H1 (cell line): ENCODE data around the gene RBM47. TPM values are rescaled to one million over a fixed set of nuclear protein-coding genes. Genes with fewer than 3 reads are reported as not detected.

Source experiments
- CEBPB ChIP-seq: IDR thresholded peaks from 2 replicates; pipeline ENCODE4 v1.6.1; 2012; ENCODE audit warnings: low read depth, low read length
- KDM5A ChIP-seq: fragments of 200-600 bp; IDR thresholded peaks from 2 replicates; pipeline ENCODE4 v1.7.1; 2012; ENCODE audit warnings: mild to moderate bottlenecking, low read length, inconsistent platforms, mixed read lengths
- NANOG ChIP-seq: IDR thresholded peaks from 2 replicates; pipeline ENCODE4 v1.6.1; 2011; ENCODE audit warnings: low read length, low read depth, mild to moderate bottlenecking, inconsistent platforms; ENCODE audit not compliant: insufficient read depth, poor library complexity, severe bottlenecking
- POU5F1 ChIP-seq: IDR thresholded peaks from 2 replicates; pipeline ENCODE4 v1.6.1; 2011; ENCODE audit warnings: low read depth, mild to moderate bottlenecking, low read length, moderate library complexity
- RAD21 ChIP-seq, 2 experiments: IDR thresholded peaks in 1 of 2; conservative IDR thresholded peaks in 1 of 2; 2 replicates each; pipeline ENCODE4 v1.6.1; 2011; ENCODE audit warnings: low read depth in 2 of 2, low read length in 2 of 2, improper control_type of control experiment in 1 of 2, inconsistent platforms in 1 of 2, mild to moderate bottlenecking in 1 of 2, moderate library complexity in 1 of 2
- RFX5 ChIP-seq: IDR thresholded peaks from 2 replicates; pipeline ENCODE4 v1.6.1; 2011; ENCODE audit warnings: low read depth, low read length, improper control_type of control experiment, borderline replicate concordance
- TAF7 ChIP-seq: optimal IDR thresholded peaks from 2 replicates; pipeline ENCODE3; 2011; ENCODE audit warnings: low read depth, mild to moderate bottlenecking, inconsistent platforms, low read length, moderate library complexity, borderline replicate concordance
- TEAD4 ChIP-seq: IDR thresholded peaks from 2 replicates; pipeline ENCODE4 v1.6.1; 2012; ENCODE audit warnings: low read depth, low read length, inconsistent platforms, mixed read lengths
- ZNF274 ChIP-seq: IDR thresholded peaks from 2 replicates; pipeline ENCODE4 v1.7.0; 2012; ENCODE audit warnings: low read length, borderline replicate concordance; ENCODE audit errors: extremely low read depth
- polyA plus RNA-seq, 7 experiments: library from polyadenylated mRNA; depleted of rRNA in 3 of 7; stranded (reverse) in 5 of 7; unstranded in 2 of 7; fragments of >200 nt in 5 of 7; fragments of 200-250 nt in 2 of 7; gene quantifications; 1 replicate in 5 of 7; 2 replicates in 1 of 7; 4 replicates in 1 of 7; pipeline versions ENCODE4 v1.2.1 to v1.2.3, GENCODE V29; 2011 to 2013; ENCODE audit warnings: missing spikeins in 2 of 7, mixed read lengths in 2 of 7
- total RNA-seq: library from RNA; stranded (reverse); fragmentation: NEBNext Ultra II Directional; extraction: Animal tissue kit (Norgen Biotek cat#: 25700); gene quantifications from 2 replicates; pipeline ENCODE4 v1.2.1, GENCODE V29; 2021
- TF ChIP-seq, protein P1 (sequence below): fragments of 300-600 bp; sonication (generic); IDR thresholded peaks from 2 replicates; pipeline ENCODE4 v1.7.1; 2012; ENCODE audit warnings: low read length, moderate library complexity, mild to moderate bottlenecking, inconsistent platforms; ENCODE audit not compliant: insufficient replicate concordance

RBM47 gene
- total and polyA plus RNA-seq, 2 of the 8 experiments (the other 6 are each of a cell fraction or from before 2014, with no cell fraction given) = 42.8 to 78.9 TPM

DNA sequence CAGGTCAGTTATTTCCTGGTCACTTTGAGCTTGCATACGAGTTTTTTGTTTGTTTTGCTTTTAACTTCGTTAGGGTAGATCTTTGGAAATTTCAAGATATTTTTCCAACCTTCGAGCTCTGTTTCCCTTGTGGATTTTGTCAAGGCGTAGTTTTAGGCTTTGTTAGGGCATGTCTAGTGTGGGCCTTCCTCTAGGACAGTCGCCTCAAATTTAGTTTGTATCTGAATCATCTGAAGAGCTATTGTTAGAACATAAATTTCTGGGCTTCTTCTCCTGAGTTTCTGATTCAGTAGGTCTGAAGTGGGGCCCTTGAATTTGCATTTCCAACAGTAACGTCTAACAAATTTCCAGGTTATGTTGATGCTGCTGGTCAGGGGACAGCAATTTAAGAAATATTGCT lies 48.8 kb upstream of the RBM47 start (continued):
- TF ChIP-seq, protein P1, sequence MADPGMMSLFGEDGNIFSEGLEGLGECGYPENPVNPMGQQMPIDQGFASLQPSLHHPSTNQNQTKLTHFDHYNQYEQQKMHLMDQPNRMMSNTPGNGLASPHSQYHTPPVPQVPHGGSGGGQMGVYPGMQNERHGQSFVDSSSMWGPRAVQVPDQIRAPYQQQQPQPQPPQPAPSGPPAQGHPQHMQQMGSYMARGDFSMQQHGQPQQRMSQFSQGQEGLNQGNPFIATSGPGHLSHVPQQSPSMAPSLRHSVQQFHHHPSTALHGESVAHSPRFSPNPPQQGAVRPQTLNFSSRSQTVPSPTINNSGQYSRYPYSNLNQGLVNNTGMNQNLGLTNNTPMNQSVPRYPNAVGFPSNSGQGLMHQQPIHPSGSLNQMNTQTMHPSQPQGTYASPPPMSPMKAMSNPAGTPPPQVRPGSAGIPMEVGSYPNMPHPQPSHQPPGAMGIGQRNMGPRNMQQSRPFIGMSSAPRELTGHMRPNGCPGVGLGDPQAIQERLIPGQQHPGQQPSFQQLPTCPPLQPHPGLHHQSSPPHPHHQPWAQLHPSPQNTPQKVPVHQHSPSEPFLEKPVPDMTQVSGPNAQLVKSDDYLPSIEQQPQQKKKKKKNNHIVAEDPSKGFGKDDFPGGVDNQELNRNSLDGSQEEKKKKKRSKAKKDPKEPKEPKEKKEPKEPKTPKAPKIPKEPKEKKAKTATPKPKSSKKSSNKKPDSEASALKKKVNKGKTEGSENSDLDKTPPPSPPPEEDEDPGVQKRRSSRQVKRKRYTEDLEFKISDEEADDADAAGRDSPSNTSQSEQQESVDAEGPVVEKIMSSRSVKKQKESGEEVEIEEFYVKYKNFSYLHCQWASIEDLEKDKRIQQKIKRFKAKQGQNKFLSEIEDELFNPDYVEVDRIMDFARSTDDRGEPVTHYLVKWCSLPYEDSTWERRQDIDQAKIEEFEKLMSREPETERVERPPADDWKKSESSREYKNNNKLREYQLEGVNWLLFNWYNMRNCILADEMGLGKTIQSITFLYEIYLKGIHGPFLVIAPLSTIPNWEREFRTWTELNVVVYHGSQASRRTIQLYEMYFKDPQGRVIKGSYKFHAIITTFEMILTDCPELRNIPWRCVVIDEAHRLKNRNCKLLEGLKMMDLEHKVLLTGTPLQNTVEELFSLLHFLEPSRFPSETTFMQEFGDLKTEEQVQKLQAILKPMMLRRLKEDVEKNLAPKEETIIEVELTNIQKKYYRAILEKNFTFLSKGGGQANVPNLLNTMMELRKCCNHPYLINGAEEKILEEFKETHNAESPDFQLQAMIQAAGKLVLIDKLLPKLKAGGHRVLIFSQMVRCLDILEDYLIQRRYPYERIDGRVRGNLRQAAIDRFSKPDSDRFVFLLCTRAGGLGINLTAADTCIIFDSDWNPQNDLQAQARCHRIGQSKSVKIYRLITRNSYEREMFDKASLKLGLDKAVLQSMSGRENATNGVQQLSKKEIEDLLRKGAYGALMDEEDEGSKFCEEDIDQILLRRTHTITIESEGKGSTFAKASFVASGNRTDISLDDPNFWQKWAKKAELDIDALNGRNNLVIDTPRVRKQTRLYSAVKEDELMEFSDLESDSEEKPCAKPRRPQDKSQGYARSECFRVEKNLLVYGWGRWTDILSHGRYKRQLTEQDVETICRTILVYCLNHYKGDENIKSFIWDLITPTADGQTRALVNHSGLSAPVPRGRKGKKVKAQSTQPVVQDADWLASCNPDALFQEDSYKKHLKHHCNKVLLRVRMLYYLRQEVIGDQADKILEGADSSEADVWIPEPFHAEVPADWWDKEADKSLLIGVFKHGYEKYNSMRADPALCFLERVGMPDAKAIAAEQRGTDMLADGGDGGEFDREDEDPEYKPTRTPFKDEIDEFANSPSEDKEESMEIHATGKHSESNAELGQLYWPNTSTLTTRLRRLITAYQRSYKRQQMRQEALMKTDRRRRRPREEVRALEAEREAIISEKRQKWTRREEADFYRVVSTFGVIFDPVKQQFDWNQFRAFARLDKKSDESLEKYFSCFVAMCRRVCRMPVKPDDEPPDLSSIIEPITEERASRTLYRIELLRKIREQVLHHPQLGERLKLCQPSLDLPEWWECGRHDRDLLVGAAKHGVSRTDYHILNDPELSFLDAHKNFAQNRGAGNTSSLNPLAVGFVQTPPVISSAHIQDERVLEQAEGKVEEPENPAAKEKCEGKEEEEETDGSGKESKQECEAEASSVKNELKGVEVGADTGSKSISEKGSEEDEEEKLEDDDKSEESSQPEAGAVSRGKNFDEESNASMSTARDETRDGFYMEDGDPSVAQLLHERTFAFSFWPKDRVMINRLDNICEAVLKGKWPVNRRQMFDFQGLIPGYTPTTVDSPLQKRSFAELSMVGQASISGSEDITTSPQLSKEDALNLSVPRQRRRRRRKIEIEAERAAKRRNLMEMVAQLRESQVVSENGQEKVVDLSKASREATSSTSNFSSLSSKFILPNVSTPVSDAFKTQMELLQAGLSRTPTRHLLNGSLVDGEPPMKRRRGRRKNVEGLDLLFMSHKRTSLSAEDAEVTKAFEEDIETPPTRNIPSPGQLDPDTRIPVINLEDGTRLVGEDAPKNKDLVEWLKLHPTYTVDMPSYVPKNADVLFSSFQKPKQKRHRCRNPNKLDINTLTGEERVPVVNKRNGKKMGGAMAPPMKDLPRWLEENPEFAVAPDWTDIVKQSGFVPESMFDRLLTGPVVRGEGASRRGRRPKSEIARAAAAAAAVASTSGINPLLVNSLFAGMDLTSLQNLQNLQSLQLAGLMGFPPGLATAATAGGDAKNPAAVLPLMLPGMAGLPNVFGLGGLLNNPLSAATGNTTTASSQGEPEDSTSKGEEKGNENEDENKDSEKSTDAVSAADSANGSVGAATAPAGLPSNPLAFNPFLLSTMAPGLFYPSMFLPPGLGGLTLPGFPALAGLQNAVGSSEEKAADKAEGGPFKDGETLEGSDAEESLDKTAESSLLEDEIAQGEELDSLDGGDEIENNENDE = no peak
- TF ChIP-seq TAF7 = no peak
- TF ChIP-seq POU5F1 = no peak
- no peak for TF ChIP-seq RAD21 (IDR thresholded peaks at IDR 0.05 in 1 of 2, conservative IDR thresholded peaks at IDR 0.05 in 1 of 2; ENCODE audit: low read depth in 2 of 2, low read length in 2 of 2)
- TF ChIP-seq TEAD4 = no peak
- TF ChIP-seq ZNF274 = no peak
- TF ChIP-seq CEBPB = no peak
- TF ChIP-seq NANOG = no peak
- TF ChIP-seq KDM5A = no peak
- TF ChIP-seq RFX5 = no peak
